KOPT-K1 (cell line): Measurements from ENCODE around the gene PKD1L1.
"Not testable (repeated sequence)": the region's sequence is repeated elsewhere in the genome, so short reads cannot be mapped to it uniquely, and the experiment has no call there.

Source experiments
- H3K27ac ChIP-seq: fragments of 200-600 bp; sonication (generic); 2 replicates; pipeline ENCODE4 v1.5.1; 2016; ENCODE audit warnings: antibody characterized with exemption, mild to moderate bottlenecking, low read depth, low read length; ENCODE audit not compliant: poor library complexity, severe bottlenecking
- H3K36me3 ChIP-seq: fragments of 200-600 bp; sonication (generic); 2 replicates; pipeline ENCODE4 v1.5.1; 2017; ENCODE audit warnings: antibody characterized with exemption, mild to moderate bottlenecking, low read length, moderate library complexity; ENCODE audit not compliant: insufficient read depth
- H3K9me3 ChIP-seq: fragments of 200-600 bp; sonication (generic); 2 replicates; pipeline ENCODE4 v1.5.1; 2017; ENCODE audit warnings: antibody characterized with exemption, low read length, mild to moderate bottlenecking; ENCODE audit not compliant: insufficient read depth, poor library complexity, severe bottlenecking

PKD1L1 gene

GRCh38 chr7:47764746-47765145, 183.5 kb downstream of the PKD1L1 start:
- H3K27ac ChIP-seq: no peak overlapping the region
- no peaks in the 10 kb centered on the region for H3K36me3 ChIP-seq
- H3K9me3 ChIP-seq: no peaks in the 10 kb centered on the region

- no peak overlapping the region for H3K27ac ChIP-seq
- H3K9me3 ChIP-seq: no peaks in the 10 kb centered on the region
- no peaks in the 10 kb centered on the region for H3K36me3 ChIP-seq
Measured at GRCh38 chr7:47763063-47763974, 184.9 kb downstream of the PKD1L1 start.

GRCh38 chr7:47762746-47763062, 185.6 kb downstream of the PKD1L1 start:
- no peaks in the 10 kb centered on the region for H3K36me3 ChIP-seq
- H3K9me3 ChIP-seq: no peaks in the 10 kb centered on the region
- no peak overlapping the region for H3K27ac ChIP-seq

GRCh38 chr7:47762207-47762606, 186.1 kb downstream of the PKD1L1 start:
- Histone ChIP-seq H3K27ac (no peak overlapping the region), H3K36me3 (no peaks in the 10 kb centered on the region), H3K9me3 (no peaks in the 10 kb centered on the region)

- H3K27ac ChIP-seq: no peak overlapping the region
- H3K36me3 ChIP-seq: no peaks in the 10 kb centered on the region
- H3K9me3 ChIP-seq: no peaks in the 10 kb centered on the region
Measured at GRCh38 chr7:47759056-47759706, 189.1 kb downstream of the PKD1L1 start.

- Histone ChIP-seq H3K36me3 (no peaks in the 10 kb centered on the region), H3K9me3 (no peaks in the 10 kb centered on the region), H3K27ac (no peak overlapping the region)
Measured at GRCh38 chr7:47758546-47758945, 189.7 kb downstream of the PKD1L1 start.

GRCh38 chr7:47757921-47758411, 190.3 kb downstream of the PKD1L1 start:
- Histone ChIP-seq H3K27ac (no peak overlapping the region), H3K9me3 (no peaks in the 10 kb centered on the region), H3K36me3 (no peaks in the 10 kb centered on the region)

- Histone ChIP-seq H3K9me3 (no peaks in the 10 kb centered on the region), H3K27ac (no peak overlapping the region), H3K36me3 (no peaks in the 10 kb centered on the region)
Measured at GRCh38 chr7:47756636-47757035, 191.6 kb downstream of the PKD1L1 start.

- Histone ChIP-seq H3K36me3 (no peaks in the 10 kb centered on the region), H3K27ac (no peak overlapping the region), H3K9me3 (no peaks in the 10 kb centered on the region)
Measured at GRCh38 chr7:47755248-47755647, 193.0 kb downstream of the PKD1L1 start.

GRCh38 chr7:47751724-47752123, 196.5 kb downstream of the PKD1L1 start:
- H3K27ac ChIP-seq: not testable (repeated sequence)

GRCh38 chr7:47751043-47751442, 197.2 kb downstream of the PKD1L1 start:
- no peaks in the 10 kb centered on the region for H3K36me3 ChIP-seq
- H3K27ac ChIP-seq: no peak overlapping the region
- no peaks in the 10 kb centered on the region for H3K9me3 ChIP-seq

More at GRCh38 chr7:47751724-47752123, 196.5 kb downstream of the PKD1L1 start:
- H3K36me3 ChIP-seq, H3K9me3 ChIP-seq: not testable (repeated sequence)

GRCh38 chr7:47748041-47748440, 200.2 kb downstream of the PKD1L1 start:
- Histone ChIP-seq H3K36me3 (no peaks in the 10 kb centered on the region), H3K9me3 (no peaks in the 10 kb centered on the region), H3K27ac (no peak overlapping the region)

GRCh38 chr7:47747160-47747559, 201.1 kb downstream of the PKD1L1 start:
- Histone ChIP-seq H3K36me3 (no peaks in the 10 kb centered on the region), H3K27ac (no peak overlapping the region)

GRCh38 chr7:47746468-47746867, 201.8 kb downstream of the PKD1L1 start:
- Histone ChIP-seq H3K36me3 (no peaks in the 10 kb centered on the region), H3K9me3 (no peaks in the 10 kb centered on the region), H3K27ac (no peak overlapping the region)

More at GRCh38 chr7:47747160-47747559, 201.1 kb downstream of the PKD1L1 start:
- H3K9me3 ChIP-seq: no peaks in the 10 kb centered on the region

GRCh38 chr7:47744883-47745282, 203.4 kb downstream of the PKD1L1 start:
- Histone ChIP-seq H3K36me3 (no peaks in the 10 kb centered on the region), H3K9me3 (no peaks in the 10 kb centered on the region), H3K27ac (no peak overlapping the region)
